GM23338 (cell line): ENCODE measurements around the gene STK33. TPM values are rescaled to one million over a fixed set of nuclear protein-coding genes. Genes with fewer than 3 reads are reported as not detected.

Experiments used
- ATAC-seq: fragments of 200-7000 bp; cut with Tn5 transposase; 3 replicates; pipeline ENCODE4 v1.9.1; 2020
- DNase-seq: peaks from one replicate; pipeline ENCODE4 v3.0.0-alpha.2; 2015; ENCODE audit warnings: low spot score
- H2AFZ ChIP-seq: fragments of 200-600 bp; sonication (generic); 2 replicates; pipeline ENCODE4 v1.8.0; 2016; ENCODE audit warnings: antibody characterized with exemption, mild to moderate bottlenecking, moderate library complexity
- H3F3A ChIP-seq: fragments of 200-600 bp; sonication (generic); replicated peaks from 2 replicates; pipeline ENCODE4 v1.8.0; 2017; ENCODE audit warnings: antibody characterized with exemption, mixed run types, low read depth
- H3K27ac ChIP-seq: fragments of 200-600 bp; sonication (generic); 2 replicates; pipeline ENCODE4 v1.6.1; 2016; ENCODE audit warnings: low read depth
- H3K27me3 ChIP-seq: fragments of 200-600 bp; sonication (generic); 2 replicates; pipeline ENCODE4 v1.8.0; 2016; ENCODE audit warnings: mild to moderate bottlenecking, mixed run types, moderate library complexity; ENCODE audit not compliant: insufficient read depth
- H3K36me3 ChIP-seq: fragments of 200-600 bp; sonication (generic); 2 replicates; pipeline ENCODE4 v1.8.0; 2016; ENCODE audit warnings: mild to moderate bottlenecking; ENCODE audit not compliant: insufficient read depth
- H3K4me1 ChIP-seq: fragments of 200-600 bp; sonication (generic); 2 replicates; pipeline ENCODE4 v1.8.0; 2016; ENCODE audit warnings: mild to moderate bottlenecking, moderate library complexity; ENCODE audit not compliant: insufficient read depth
- H3K4me2 ChIP-seq: fragments of 200-600 bp; sonication (generic); 2 replicates; pipeline ENCODE4 v1.7.1; 2017; ENCODE audit warnings: mixed run types
- H3K4me3 ChIP-seq: fragments of 200-600 bp; sonication (generic); 2 replicates; pipeline ENCODE4 v1.6.1; 2016; ENCODE audit warnings: mixed run types
- H3K79me2 ChIP-seq: fragments of 200-600 bp; sonication (generic); replicated peaks from 2 replicates; pipeline ENCODE4 v1.8.0; 2017; ENCODE audit warnings: mild to moderate bottlenecking; ENCODE audit not compliant: insufficient read depth
- H3K9me2 ChIP-seq: fragments of 200-600 bp; sonication (generic); 2 replicates; pipeline ENCODE4 v1.8.0; 2017; ENCODE audit not compliant: insufficient read depth
- H4K20me1 ChIP-seq: fragments of 200-600 bp; sonication (generic); replicated peaks from 2 replicates; pipeline ENCODE4 v1.8.0; 2017; ENCODE audit warnings: mild to moderate bottlenecking; ENCODE audit not compliant: insufficient read depth
- H3K27ac Mint-ChIP-seq: 2 replicates; pipeline ENCODE4 v1.8.0; 2020; ENCODE audit warnings: inconsistent platforms, mild to moderate bottlenecking, moderate library complexity, mixed read lengths
- H3K27me3 Mint-ChIP-seq: 3 replicates; pipeline ENCODE4 v1.8.0; 2022; ENCODE audit warnings: low read depth, mild to moderate bottlenecking, moderate library complexity, mixed read lengths, inconsistent platforms; ENCODE audit not compliant: insufficient read depth, poor library complexity
- H3K36me3 Mint-ChIP-seq: 3 replicates; pipeline ENCODE4 v1.8.0; 2021; ENCODE audit warnings: low read depth, mild to moderate bottlenecking, inconsistent platforms, moderate library complexity, mixed read lengths
- H3K4me1 Mint-ChIP-seq: 3 replicates; pipeline ENCODE4 v1.8.0; 2020; ENCODE audit warnings: mild to moderate bottlenecking, inconsistent platforms, mixed read lengths
- H3K4me3 Mint-ChIP-seq: 3 replicates; pipeline ENCODE4 v1.8.0; 2021; ENCODE audit warnings: moderate library complexity, mild to moderate bottlenecking, inconsistent platforms, mixed read lengths
- H3K9me3 Mint-ChIP-seq: 3 replicates; pipeline ENCODE4 v1.8.0; 2020; ENCODE audit warnings: moderate library complexity, mild to moderate bottlenecking, inconsistent platforms, mixed read lengths
- CREB1 ChIP-seq: fragments of 250-450 bp; sonication (Bioruptor Pico); IDR thresholded peaks from 2 replicates; pipeline ENCODE4 v1.5.0; 2020; ENCODE audit warnings: low read depth, mild to moderate bottlenecking, moderate library complexity
- CTCF ChIP-seq, 2 experiments: fragments of 200-600 bp in 1 of 2; sonication (generic) in 1 of 2; conservative IDR thresholded peaks; 2 replicates each; pipeline versions ENCODE4 v1.5.1 to v1.6.1; 2016 to 2017; ENCODE audit warnings: antibody characterized with exemption in 2 of 2, low read depth in 2 of 2, mild to moderate bottlenecking in 2 of 2, moderate library complexity in 1 of 2
- ETS1 ChIP-seq: IDR thresholded peaks from 2 replicates; pipeline ENCODE4 v1.6.1; 2016; ENCODE audit warnings: antibody characterized with exemption
- EZH2 ChIP-seq: fragments of 200-600 bp; sonication (generic); IDR thresholded peaks from one replicate; pipeline ENCODE4 v1.8.0; 2017; ENCODE audit warnings: antibody characterized with exemption, mild to moderate bottlenecking, low read depth; ENCODE audit not compliant: unreplicated experiment
- EZH2phosphoT487 ChIP-seq: fragments of 200-600 bp; sonication (generic); IDR thresholded peaks from one replicate; pipeline ENCODE4 v1.8.1; 2018; ENCODE audit warnings: antibody characterized with exemption; ENCODE audit not compliant: unreplicated experiment
- JUNB ChIP-seq: IDR thresholded peaks from one replicate; pipeline ENCODE4 v1.6.1; 2016; ENCODE audit warnings: antibody characterized with exemption; ENCODE audit not compliant: unreplicated experiment
- NANOG ChIP-seq: IDR thresholded peaks from 2 replicates; pipeline ENCODE4 v1.6.1; 2016; ENCODE audit warnings: antibody characterized with exemption, borderline replicate concordance
- POLR2AphosphoS5 ChIP-seq: IDR thresholded peaks from 2 replicates; pipeline ENCODE4 v1.6.1; 2016; ENCODE audit warnings: antibody characterized with exemption, low read depth
- REST ChIP-seq: IDR thresholded peaks from one replicate; pipeline ENCODE4 v1.6.1; 2018; ENCODE audit warnings: antibody characterized with exemption; ENCODE audit not compliant: unreplicated experiment
- STAT1 ChIP-seq: IDR thresholded peaks from one replicate; pipeline ENCODE4 v1.6.1; 2016; ENCODE audit warnings: antibody characterized with exemption; ENCODE audit not compliant: unreplicated experiment
- ZNF114 ChIP-seq: fragments of 250-450 bp; sonication (Bioruptor Pico); IDR thresholded peaks from 2 replicates; pipeline ENCODE4 v1.5.0; 2020; ENCODE audit warnings: mild to moderate bottlenecking, moderate library complexity
- ZNF331 ChIP-seq: fragments of 250-450 bp; sonication (Bioruptor Pico); IDR thresholded peaks from 2 replicates; pipeline ENCODE4 v1.5.0; 2020; ENCODE audit warnings: low read depth, mild to moderate bottlenecking, moderate library complexity
- ZNF462 ChIP-seq: fragments of 250-450 bp; sonication (Bioruptor Pico); IDR thresholded peaks from 2 replicates; pipeline ENCODE4 v1.5.0; 2020; ENCODE audit warnings: mild to moderate bottlenecking, moderate library complexity
- polyA plus RNA-seq: library from polyadenylated mRNA; unstranded; fragments of >200 nt; fragmentation: Nextera tagmentation; extraction: Ambion mirVana; gene quantifications from 2 replicates; pipeline ENCODE4 v1.2.1, GENCODE V29; 2016
- total RNA-seq: library from RNA; depleted of rRNA; stranded (reverse); fragments of >200 nt; shearing (Covaris generic); gene quantifications from 2 replicates; pipeline ENCODE4 v1.2.3, GENCODE V29; 2014

The STK33 gene
- total and polyA plus RNA-seq, 2 experiments from 2014 or later: 17.2 to 18.2 TPM

- no peak overlapping the region for H3K4me3 ChIP-seq
- no peaks in the 10 kb centered on the region for H3K36me3 ChIP-seq
- no peak for TF ChIP-seq EZH2phosphoT487
- no peak for TF ChIP-seq POLR2AphosphoS5
- no peak for TF ChIP-seq NANOG
- TF ChIP-seq CREB1 (CRISPR knock-in tag): no peak
- no peak for TF ChIP-seq ZNF462 (CRISPR knock-in tag)
- TF ChIP-seq ETS1: no peak
- no peak for TF ChIP-seq REST
- TF ChIP-seq CTCF (conservative IDR thresholded peaks at IDR 0.05; ENCODE audit: low read depth in 2 of 2): no peak
- no peak for TF ChIP-seq EZH2
- TF ChIP-seq ZNF331 (CRISPR knock-in tag): no peak
- no peak for TF ChIP-seq STAT1
- TF ChIP-seq JUNB: no peak
- no peak for TF ChIP-seq ZNF114 (CRISPR knock-in tag)
- no peaks in the 10 kb centered on the region for H3K4me1 ChIP-seq
- H2AFZ ChIP-seq: no peak overlapping the region
- no peak overlapping the region for H3K4me2 ChIP-seq
- Mint-ChIP-seq H3K9me3 (no peaks in the 10 kb centered on the region), H3K4me3 (no peak overlapping the region), H3K27me3 (peaks cover 6% of the 10 kb centered on the region), H3K4me1 (peaks cover 2% of the 10 kb centered on the region; the same call in 2 of the 3 replicates), H3K36me3 (no peaks in the 10 kb centered on the region), H3K27ac (no peak overlapping the region)
- no peaks in the 10 kb centered on the region for H3K79me2 ChIP-seq
- no peaks in the 10 kb centered on the region for H4K20me1 ChIP-seq
- no peaks in the 10 kb centered on the region for H3K9me2 ChIP-seq
- H3K27me3 ChIP-seq: no peaks in the 10 kb centered on the region
- no peak overlapping the region for H3K27ac ChIP-seq
- ATAC-seq (no peak), DNase-seq (no peak)
- H3F3A ChIP-seq: no peaks in the 10 kb centered on the region
Measured at GRCh38 chr11:8362899-8363298, 231.1 kb downstream of the STK33 start.
